HK-2 (cell line): ENCODE results near the gene OSGEP.

ENCODE experiments used
- DNase-seq: peaks from one replicate; pipeline ENCODE4 v3.0.0-alpha.2; 2018; ENCODE audit not compliant: unreplicated experiment

OSGEP gene

GRCh38 chr14:20454516-20455354, at the start of gene OSGEP, which contains the start of gene APEX1:
Gene OSGEP (minus strand): TSS chr14:20454812. CDS start chr14:20454683, 129 bp downstream.
Gene APEX1 (plus strand): TSS chr14:20455226. CDS start chr14:20455646, 420 bp downstream.
- peak; percentile 97 for DNase-seq

DNA sequence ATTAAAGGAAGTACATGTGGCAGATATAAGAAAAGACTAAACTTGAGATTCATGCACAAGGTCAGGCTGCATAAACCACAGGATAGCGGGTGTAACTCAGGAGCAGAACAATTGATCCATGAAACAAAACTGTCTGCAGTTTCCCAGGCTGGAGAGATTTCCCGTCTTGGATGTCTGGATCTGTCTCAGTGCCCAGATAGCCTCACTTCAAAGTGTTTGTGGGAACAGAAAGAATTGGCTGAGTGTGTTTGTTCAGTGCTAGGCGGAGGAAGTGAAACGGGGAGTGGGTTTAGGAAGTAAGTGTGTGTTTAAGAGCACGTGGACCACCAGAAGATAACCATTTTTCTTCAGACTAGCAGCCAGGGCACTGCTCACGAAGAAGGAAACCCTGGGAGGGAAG, 49.3 kb upstream of the OSGEP start:
- no peak for DNase-seq

GRCh38 chr14:20501346-20501745, 46.7 kb upstream of the OSGEP start:
- DNase-seq, result no peak

DNA sequence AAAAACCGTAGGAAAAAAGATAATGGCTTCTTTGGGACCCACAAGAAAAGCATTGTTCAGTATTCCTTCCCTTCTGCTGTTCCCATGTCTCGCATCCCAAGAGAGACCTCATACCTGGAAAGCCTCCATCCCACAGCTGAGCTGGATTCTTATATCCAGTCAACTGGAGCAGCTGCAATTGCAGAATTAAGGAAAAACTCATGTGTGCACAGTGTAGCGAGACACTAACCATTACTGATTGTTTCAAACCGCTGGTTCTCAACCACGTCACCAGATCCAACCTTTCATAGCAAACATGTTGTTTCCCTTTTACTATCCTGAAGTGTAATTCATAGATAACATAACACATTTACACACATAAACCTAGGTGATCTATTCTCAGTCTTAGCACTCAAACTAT, 45.3 kb upstream of the OSGEP start:
- DNase-seq, result no peak

- no peak for DNase-seq
These were observed 44.5 kb upstream of the OSGEP start for GRCh38 chr14:20499108-20499507.

GRCh38 chr14:20498622-20499021, 44.0 kb upstream of the OSGEP start:
- DNase-seq, result no peak

GRCh38 chr14:20494935-20495766, 40.5 kb upstream of the OSGEP start:
- DNase-seq, result no peak

DNA sequence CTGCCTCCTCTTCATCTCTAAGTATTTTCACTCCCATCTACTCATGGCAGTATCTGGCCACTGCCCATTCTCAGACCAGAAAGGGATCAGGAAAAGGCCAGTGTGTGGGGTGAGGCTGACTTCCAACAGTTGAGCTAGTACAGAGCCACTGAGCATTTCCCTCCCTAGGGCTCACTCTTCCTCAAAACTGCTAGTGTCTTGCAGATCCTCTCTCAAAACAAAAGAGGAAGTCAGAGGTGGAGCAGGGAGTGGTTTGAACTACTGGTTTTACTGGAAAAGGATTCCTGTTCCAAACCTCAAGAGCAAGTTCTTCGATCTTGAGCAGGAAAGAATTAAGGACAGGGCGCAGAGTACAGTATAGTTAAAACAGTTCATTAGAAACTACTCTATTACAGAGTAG, 39.0 kb upstream of the OSGEP start:
- no peak for DNase-seq

DNA sequence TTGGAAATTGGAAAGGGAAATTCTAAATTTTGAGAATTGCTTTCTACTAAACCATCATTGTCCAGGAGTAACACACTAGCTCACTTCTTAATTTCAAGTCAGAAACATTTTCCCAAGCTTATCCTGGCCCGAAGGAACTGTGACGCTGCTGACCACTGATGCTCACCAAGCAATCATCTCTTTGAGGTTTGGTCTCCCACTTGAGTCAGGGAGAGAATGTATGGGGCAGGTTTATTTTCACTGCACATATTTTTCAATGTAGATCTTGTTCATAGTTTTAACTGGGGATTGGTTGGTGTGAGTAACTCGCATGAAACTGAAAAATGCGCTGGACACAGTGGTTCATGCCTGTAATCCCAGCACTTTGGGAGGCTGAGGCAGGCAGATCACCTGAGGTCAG, 37.9 kb upstream of the OSGEP start:
- no peak for DNase-seq

- no peak for DNase-seq
These were observed 36.0 kb upstream of the OSGEP start for GRCh38 chr14:20490563-20490962.

- no peak for DNase-seq
These were observed 34.7 kb upstream of the OSGEP start for GRCh38 chr14:20489093-20489994.

- DNase-seq, result no peak
These were observed 32.7 kb upstream of the OSGEP start for GRCh38 chr14:20487396-20487725.

- DNase-seq, result no peak
These were observed 32.2 kb upstream of the OSGEP start for GRCh38 chr14:20486684-20487395.

GRCh38 chr14:20485900-20486299, 31.3 kb upstream of the OSGEP start:
- no peak for DNase-seq

GRCh38 chr14:20482382-20482781, 27.8 kb upstream of the OSGEP start:
- no peak for DNase-seq

DNA sequence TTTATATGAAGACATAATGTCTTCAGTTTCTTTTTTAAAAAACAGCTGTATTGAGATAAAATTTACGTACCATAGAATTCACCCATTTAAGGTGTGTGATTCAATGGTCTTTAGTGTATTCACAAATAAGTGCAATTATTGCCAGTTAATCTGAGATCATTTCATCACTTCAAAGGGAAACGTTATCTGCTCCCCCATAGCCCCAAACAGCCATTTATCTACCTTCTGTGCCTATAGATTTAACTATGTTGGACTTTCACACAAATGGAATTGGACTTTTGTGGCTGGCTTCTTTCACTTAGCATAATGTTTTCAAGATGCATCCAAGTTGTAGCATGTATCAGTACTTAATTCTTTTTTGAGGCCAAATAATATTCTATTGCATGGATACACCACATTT, 24.3 kb upstream of the OSGEP start:
- no peak for DNase-seq

- no peak for DNase-seq
These were observed 22.7 kb upstream of the OSGEP start for GRCh38 chr14:20477211-20477876.

DNA sequence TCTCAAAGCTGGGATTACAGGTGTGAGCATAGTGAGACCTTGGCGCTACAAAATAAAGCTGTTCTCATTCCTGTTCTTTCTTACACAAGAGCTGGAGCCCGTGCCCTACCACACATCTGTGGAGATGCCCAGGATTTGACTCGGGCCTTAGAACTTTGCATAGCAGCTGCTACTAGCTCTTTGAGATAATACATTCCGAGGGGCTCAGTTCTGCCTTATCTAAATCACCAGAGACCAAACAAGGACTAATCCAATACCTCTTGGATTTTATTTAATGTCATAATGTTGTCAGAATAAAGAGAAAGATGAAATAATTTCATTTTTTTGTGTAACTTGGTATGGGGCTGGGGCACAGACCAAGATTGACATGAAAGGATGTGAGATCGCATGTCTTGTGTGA, 22.2 kb upstream of the OSGEP start:
- DNase-seq, result no peak

DNA sequence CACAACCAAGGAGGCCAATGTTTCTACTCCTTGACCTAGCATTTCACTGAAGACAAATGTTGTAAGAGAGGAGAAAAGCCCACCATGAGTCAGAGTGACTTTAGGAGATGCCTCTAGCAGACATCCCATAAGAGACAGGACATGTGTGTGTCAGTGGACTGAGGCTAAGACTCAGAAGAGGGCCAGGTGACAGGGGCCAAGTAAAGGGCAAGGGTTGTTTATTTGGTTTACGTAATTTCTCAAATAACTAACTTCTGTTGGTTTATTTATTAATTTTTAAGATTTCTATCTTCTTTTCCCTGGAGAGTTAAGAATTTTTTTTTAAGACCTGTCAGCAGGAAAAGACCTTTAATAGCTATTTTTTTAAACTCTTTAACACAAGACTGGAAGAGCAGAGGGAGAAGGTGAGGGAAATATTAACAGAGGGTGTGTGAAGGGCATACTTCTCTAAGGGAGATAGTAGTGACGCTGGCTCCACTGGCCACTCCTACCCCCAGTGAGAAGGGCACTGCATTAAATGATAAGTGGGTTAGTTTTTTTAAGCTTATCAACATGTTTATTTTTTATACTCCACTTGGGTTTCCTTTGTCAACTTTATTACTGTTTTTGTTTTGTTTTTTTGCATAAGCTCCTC, 18.0 kb upstream of the OSGEP start:
- no peak for DNase-seq

- DNase-seq, result no peak
These were observed 15.9 kb upstream of the OSGEP start for GRCh38 chr14:20470603-20470901.
